ENCODE data around the gene TNFAIP2. TPM values are rescaled to one million over a fixed set of nuclear protein-coding genes. Genes with fewer than 3 reads are reported as not detected.

TNFAIP2 gene
- total RNA-seq, 1 experiment from 2014 or later: 366 TPM

- H3K36me3 ChIP-seq (ENCODE audit: low read depth): no peaks in the 10 kb centered on the region
- TF ChIP-seq EZH2 (IDR thresholded peaks at IDR 0.05; ENCODE audit: low read depth): no peak
- TF ChIP-seq, protein P1, sequence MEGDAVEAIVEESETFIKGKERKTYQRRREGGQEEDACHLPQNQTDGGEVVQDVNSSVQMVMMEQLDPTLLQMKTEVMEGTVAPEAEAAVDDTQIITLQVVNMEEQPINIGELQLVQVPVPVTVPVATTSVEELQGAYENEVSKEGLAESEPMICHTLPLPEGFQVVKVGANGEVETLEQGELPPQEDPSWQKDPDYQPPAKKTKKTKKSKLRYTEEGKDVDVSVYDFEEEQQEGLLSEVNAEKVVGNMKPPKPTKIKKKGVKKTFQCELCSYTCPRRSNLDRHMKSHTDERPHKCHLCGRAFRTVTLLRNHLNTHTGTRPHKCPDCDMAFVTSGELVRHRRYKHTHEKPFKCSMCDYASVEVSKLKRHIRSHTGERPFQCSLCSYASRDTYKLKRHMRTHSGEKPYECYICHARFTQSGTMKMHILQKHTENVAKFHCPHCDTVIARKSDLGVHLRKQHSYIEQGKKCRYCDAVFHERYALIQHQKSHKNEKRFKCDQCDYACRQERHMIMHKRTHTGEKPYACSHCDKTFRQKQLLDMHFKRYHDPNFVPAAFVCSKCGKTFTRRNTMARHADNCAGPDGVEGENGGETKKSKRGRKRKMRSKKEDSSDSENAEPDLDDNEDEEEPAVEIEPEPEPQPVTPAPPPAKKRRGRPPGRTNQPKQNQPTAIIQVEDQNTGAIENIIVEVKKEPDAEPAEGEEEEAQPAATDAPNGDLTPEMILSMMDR (conservative IDR thresholded peaks at IDR 0.05): no peak
- peaks cover 68% of the 10 kb centered on the region for H3K4me1 ChIP-seq (replicated peaks; ENCODE audit: insufficient read depth)
- H3K27me3 ChIP-seq (ENCODE audit: insufficient read depth, low read depth): no peaks in the 10 kb centered on the region
- H3K27ac ChIP-seq: no peak overlapping the region
- no peaks in the 10 kb centered on the region for H4K20me1 ChIP-seq (ENCODE audit: insufficient read depth)
- no peaks in the 10 kb centered on the region for H3K9me3 ChIP-seq (ENCODE audit: insufficient read depth, low read depth)
- no peak overlapping the region for H3K4me3 ChIP-seq
- peaks cover 63% of the 10 kb centered on the region for H3F3A ChIP-seq (ENCODE audit: insufficient read depth, low read depth)
- H3K9me2 ChIP-seq (ENCODE audit: insufficient read depth): no peaks in the 10 kb centered on the region
- intact Hi-C loops (cut with micrococcal nuclease; ENCODE audit: unreplicated experiment): loop anchor here (10.0 kb wide), 1 partner anchor 293 kb away; no protein-coding TSS in a partner anchor
- no peak overlapping the region for H3K4me2 ChIP-seq
- no peak for DNase-seq
- ChIA-PET POLR2A (ENCODE audit: unreplicated experiment) (no interaction called here), CTCF (no interaction called here)
- no peaks in the 10 kb centered on the region for H3K79me2 ChIP-seq (ENCODE audit: low read depth)
- no peak overlapping the region for H2AFZ ChIP-seq
- no TSS peak for BruUV-seq (replicated peaks)
Observed at GRCh38 chr14:103101963-103102688, 21.1 kb upstream of the TNFAIP2 start.

GRCh38 chr14:103102689-103103260 lies 20.5 kb upstream of the TNFAIP2 start:
- Histone ChIP-seq H3K27me3 (ENCODE audit: insufficient read depth, low read depth) (no peaks in the 10 kb centered on the region), H3K4me1 (replicated peaks; ENCODE audit: insufficient read depth) (peaks cover 68% of the 10 kb centered on the region), H3K27ac (no peak overlapping the region), H3K36me3 (ENCODE audit: low read depth) (no peaks in the 10 kb centered on the region), H2AFZ (no peak overlapping the region), H3K9me3 (ENCODE audit: insufficient read depth, low read depth) (no peaks in the 10 kb centered on the region), H3K4me2 (0 out of 2 replicates have a peak overlapping the region, but pooled peaks have one; percentile 72), H3K9me2 (ENCODE audit: insufficient read depth) (no peaks in the 10 kb centered on the region), H3K79me2 (ENCODE audit: low read depth) (no peaks in the 10 kb centered on the region), H3F3A (ENCODE audit: insufficient read depth, low read depth) (peaks cover 63% of the 10 kb centered on the region), H3K4me3 (no peak overlapping the region), H4K20me1 (ENCODE audit: insufficient read depth) (no peaks in the 10 kb centered on the region)
- TF ChIP-seq, protein P1 (conservative IDR thresholded peaks at IDR 0.05): no peak
- TF ChIP-seq EZH2 (IDR thresholded peaks at IDR 0.05; ENCODE audit: low read depth): no peak
- intact Hi-C loops (cut with micrococcal nuclease; ENCODE audit: unreplicated experiment): loop anchor here (10.0 kb wide), 1 partner anchor 292 kb away; no protein-coding TSS in a partner anchor
- CTCF ChIA-PET: interaction anchor here (1.0 kb wide), 1 partner anchor 16 kb away, joined by 3 read pairs; no protein-coding TSS in a partner anchor
- DNase-seq: no peak
- POLR2A ChIA-PET (ENCODE audit: unreplicated experiment): interaction anchor here (0.5 to 1.3 kb wide), 2 partner anchors 27 to 409 kb away, joined by 3 to 22 read pairs; no protein-coding TSS in a partner anchor
- no TSS peak for BruUV-seq (replicated peaks)

GRCh38 chr14:103103461-103104388 lies 19.5 kb upstream of the TNFAIP2 start:
- no peaks in the 10 kb centered on the region for H3K79me2 ChIP-seq (ENCODE audit: low read depth)
- intact Hi-C loops (cut with micrococcal nuclease; ENCODE audit: unreplicated experiment): loop anchor here (2.0 to 10.0 kb wide), 2 partner anchors 103 to 291 kb away; no protein-coding TSS in a partner anchor
- CTCF ChIA-PET: interaction anchor here (0.6 to 2.8 kb wide), 16 partner anchors 17 to 510 kb away, joined by 3 to 83 read pairs (median 8); partner anchors contain the start of gene TNFAIP2
- TF ChIP-seq EZH2 (IDR thresholded peaks at IDR 0.05; ENCODE audit: low read depth): no peak
- TF ChIP-seq, protein P1 (conservative IDR thresholded peaks at IDR 0.05): no peak
- peak; percentile 83 to 90 for DNase-seq
- H3K36me3 ChIP-seq (ENCODE audit: low read depth): no peaks in the 10 kb centered on the region
- H3K27me3 ChIP-seq (ENCODE audit: insufficient read depth, low read depth): no peaks in the 10 kb centered on the region
- no peak overlapping the region; the same call in 1 of the 2 replicates for H3K27ac ChIP-seq
- TSS peak; percentile 73 for BruUV-seq (replicated peaks)
- peak overlapping the region; percentile 74 for H2AFZ ChIP-seq
- POLR2A ChIA-PET (ENCODE audit: unreplicated experiment): interaction anchor here (0.5 to 1.3 kb wide), 8 partner anchors 20 to 660 kb away, joined by 3 to 22 read pairs (median 4); partner anchors contain the start of gene TNFAIP2
- H3K4me1 ChIP-seq (replicated peaks; ENCODE audit: insufficient read depth): peaks cover 72% of the 10 kb centered on the region
- no peaks in the 10 kb centered on the region for H3K9me3 ChIP-seq (ENCODE audit: insufficient read depth, low read depth)
- no peaks in the 10 kb centered on the region for H3K9me2 ChIP-seq (ENCODE audit: insufficient read depth)
- H3F3A ChIP-seq (ENCODE audit: insufficient read depth, low read depth): peaks cover 70% of the 10 kb centered on the region
- peak overlapping the region; percentile 72 for H3K4me2 ChIP-seq
- H3K4me3 ChIP-seq: peak overlapping the region; percentile 54
- no peaks in the 10 kb centered on the region for H4K20me1 ChIP-seq (ENCODE audit: insufficient read depth)

Data from PC-9 (cell line).